DMS114 treated with DMSO at 0.1 percent for 48 hours (cell line): ENCODE measurements around the gene ANKRD9.
A peak's percentile ranks its signal among the peaks of the same experiment; 100 is the strongest.
"Not testable (repeated sequence)": the region's sequence is repeated elsewhere in the genome, so short reads cannot be mapped to it uniquely, and the experiment has no call there.

ENCODE experiments used
- DNase-seq: peaks from one replicate; lab custom pipeline; 2025; ENCODE audit not compliant: unreplicated experiment; lab: John Stamatoyannopoulos, UW

Gene ANKRD9, protein sequence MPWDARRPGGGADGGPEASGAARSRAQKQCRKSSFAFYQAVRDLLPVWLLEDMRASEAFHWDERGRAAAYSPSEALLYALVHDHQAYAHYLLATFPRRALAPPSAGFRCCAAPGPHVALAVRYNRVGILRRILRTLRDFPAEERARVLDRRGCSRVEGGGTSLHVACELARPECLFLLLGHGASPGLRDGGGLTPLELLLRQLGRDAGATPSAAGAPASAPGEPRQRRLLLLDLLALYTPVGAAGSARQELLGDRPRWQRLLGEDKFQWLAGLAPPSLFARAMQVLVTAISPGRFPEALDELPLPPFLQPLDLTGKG

GRCh38 chr14:102509746-102510615 is at the start of gene ANKRD9:
Gene ANKRD9, minus strand, starts transcription at chr14:102509776. Its CDS starts 1,887 bp downstream, at chr14:102507889.
- DNase-seq: peak; percentile 75

DNA sequence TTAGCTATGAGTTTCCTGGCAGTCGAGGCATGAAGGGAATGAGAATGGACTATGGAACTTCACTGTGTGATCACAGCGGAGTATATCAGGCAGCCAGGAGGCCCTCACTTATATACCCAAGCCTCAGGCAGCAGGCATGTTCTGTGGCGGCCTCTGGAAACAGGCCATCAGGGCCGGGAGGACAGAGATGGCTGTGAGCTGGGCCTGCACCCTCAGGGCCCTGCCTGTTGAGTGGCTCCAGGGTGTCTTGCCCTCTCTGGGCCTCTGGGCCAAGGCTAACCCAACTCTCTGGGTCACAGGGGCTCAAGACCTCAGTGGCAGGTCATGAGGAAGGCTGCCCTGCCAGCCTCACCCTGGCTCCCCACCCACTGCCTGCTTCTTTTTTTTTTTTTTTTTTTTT is 49.0 kb upstream of the ANKRD9 start:
- DNase-seq: no peak

- DNase-seq: no peak
Measured at GRCh38 chr14:102557434-102558226, 48.1 kb upstream of the ANKRD9 start.

- DNase-seq: no peak
Measured at GRCh38 chr14:102556098-102556677, 46.6 kb upstream of the ANKRD9 start.

GRCh38 chr14:102554821-102555819 is 45.5 kb upstream of the ANKRD9 start:
- peak; percentile 49 for DNase-seq

- no peak for DNase-seq
Measured at GRCh38 chr14:102551995-102552705, 42.6 kb upstream of the ANKRD9 start.

DNA sequence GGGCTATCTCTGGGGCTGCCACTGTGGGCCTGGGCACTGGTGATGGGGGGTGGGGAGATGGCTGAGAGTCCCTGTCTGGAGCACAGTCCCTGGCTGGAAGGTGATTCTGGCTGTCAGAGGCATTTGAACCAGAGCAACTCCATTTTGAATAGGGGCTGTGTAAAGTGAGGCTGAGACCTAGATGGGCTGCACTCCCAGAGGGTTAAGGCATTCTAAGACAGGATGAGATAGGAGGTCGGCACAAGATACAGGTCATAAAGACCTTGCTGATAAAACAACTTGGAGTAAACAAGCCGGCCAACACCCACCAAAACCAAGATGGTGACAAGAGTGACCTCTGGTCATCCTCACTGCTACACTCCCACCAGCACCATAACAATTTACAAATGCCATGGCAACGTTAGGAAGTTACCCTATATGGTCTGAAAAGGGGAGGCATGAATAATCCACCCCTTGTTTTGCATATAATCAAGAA is 41.4 kb upstream of the ANKRD9 start:
- DNase-seq: not testable (repeated sequence)

- DNase-seq: no peak
Measured at GRCh38 chr14:102548616-102549240, 39.2 kb upstream of the ANKRD9 start.

- no peak for DNase-seq
Measured at GRCh38 chr14:102545461-102546265, 36.1 kb upstream of the ANKRD9 start.

DNA sequence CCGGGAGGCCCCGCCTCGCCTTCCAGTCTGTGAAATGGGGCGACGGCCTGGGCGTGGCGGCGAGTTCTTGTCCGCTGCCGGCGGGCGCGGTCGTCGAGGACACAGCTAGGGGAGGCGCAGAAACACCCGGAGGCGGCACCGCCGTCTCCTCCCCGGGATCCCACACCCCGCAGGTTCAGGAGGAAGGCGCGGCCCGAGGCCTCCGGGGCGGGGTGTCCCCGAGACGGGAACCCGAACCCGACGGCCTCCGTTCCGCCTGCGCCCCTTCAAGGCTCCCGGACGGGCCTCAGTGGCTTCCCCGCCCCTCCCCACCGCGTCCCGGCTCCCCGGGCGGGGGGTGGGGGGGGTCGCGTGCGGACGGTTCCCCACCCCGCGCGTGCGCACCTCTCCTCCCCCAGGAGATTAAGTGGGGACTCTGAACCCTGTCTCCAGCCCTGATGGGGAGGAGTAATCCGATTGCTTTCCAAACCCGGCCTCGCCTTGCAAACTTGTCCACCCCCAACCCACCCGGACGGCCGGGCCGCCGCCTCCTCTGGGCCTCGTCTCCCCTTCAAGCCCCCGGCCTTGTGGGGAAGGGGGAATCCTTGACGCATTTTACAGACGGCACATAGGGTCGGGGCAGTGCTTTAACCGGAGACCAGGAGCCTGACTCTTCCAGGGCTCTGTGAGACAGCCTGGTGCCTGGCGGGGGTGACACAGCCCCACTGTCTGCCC is 35.3 kb upstream of the ANKRD9 start:
- DNase-seq: no peak

GRCh38 chr14:102544046-102544746 is 34.6 kb upstream of the ANKRD9 start:
- no peak for DNase-seq

DNA sequence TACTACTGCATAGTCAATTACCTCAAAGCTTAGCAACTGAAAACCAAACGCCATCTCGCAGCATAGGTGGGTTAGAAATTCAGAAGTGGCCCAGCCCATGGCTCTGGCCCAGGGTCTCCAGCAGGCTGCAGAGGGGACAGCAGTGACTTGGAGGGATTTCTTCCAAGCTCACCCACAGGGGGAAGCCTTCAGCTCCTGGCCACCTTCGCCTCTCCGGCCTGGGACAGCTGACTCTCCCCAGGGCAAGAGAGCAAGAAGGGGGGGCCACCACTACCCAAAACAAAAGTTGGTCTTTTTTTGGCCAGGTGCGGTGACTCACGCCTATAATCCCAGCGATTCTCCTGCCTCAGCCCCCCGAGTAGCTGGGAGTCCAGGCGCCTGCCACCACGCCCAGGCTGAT is 32.2 kb upstream of the ANKRD9 start:
- DNase-seq: no peak

DNA sequence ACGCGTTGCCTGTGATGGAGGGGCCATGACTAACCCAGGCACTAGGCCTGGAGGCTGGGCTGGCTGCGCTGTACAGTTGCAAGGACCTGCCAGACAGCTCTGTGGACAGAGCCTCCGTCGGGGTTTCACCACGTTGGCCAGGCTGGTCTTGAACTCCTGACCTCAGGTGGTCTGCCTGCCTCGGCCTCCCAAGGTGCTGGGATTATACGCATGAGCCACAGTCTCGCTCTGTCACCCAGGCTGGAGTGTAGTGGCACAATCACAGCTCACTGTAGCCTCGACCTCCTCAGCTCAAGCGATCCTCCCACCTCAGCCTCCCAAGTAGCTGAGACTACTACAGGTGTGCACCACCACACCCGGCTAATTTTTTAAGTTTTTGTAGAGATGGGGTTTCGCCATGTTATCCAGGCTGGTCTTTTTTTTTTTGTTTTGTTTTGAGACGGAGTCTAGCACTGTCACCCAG is 31.5 kb upstream of the ANKRD9 start:
- DNase-seq: not testable (repeated sequence)

DNA sequence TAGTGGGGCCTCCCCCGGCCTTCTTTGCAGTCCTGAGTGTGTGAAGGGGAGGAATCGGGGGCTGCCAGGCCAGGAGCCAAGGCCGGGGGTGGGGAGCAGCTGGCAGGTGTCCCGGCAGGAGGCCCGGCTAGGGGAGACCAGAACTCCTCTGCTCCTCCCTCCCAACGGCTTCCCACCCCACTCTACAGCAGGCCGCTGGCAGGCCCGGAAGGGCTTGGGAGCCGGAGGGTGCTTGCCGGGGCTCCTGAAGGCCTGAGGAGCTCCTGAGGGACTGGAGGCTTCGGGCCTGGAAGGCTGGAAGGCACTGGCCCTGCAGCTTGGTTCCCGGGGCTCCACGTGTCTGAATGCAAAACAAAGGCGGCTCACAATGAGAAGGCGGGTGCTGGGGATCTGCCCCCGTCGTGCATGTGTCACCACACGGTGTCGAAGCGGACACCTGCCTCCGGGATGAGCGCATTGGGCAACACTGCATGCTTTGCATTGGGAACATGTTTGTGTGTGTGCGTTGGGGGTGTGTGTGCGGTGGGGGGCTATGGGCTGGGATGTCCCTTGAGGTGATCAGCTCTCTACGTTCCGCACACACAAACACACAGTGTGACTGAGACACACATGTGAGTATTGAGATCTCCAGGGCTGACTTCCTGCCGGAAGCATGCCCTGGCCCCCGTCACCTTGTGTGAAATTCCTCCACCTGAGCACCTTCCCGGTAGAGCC is 30.9 kb upstream of the ANKRD9 start:
- DNase-seq: no peak

DNA sequence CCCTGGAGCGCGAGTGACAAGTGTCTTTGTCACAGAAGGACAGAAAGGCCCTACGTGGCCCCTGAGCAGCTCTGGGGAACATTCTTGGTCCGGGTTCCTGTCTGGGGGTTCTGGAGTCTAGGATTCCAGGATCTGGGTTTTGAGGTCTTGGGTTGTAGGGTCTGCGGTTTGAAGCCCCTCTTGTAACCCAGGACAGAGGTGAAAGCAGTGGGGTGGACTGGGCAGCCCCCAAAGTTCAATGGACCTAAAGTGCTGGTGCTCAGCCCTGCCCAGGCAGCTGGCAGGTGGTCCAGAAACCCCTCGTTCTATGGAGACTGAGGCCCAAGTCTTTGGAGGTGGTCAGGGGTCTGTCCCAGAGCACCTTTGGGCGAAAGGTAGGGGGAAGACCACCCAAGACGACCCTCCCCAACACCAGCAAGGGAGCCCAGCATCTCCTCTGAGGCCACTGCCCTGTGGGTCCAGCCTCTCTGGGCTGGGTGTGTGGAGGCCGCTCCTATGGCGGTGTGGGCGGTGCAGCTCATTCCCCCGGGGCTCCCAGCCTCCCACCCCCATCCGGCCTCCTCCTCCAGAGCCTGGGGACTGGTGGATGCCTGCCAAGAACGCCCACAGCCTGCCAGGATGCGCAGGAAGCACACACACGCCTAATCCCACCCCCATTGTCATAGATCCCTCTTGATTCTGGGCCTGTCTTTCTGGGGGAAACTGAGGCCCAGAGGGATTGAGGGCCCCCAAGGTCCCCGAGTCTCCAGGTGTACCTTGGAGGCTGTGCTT is 30.2 kb upstream of the ANKRD9 start:
- no peak for DNase-seq
